PC-9 (cell line): Measurements from ENCODE around the gene ARPC5.

Experiments
- EZH2 ChIP-seq: fragments of 200-600 bp; sonication (generic); IDR thresholded peaks from 2 replicates; pipeline ENCODE4 v1.8.0; 2017; ENCODE audit warnings: antibody characterized with exemption, low read depth
- TF ChIP-seq, protein P1 (sequence below): fragments of 200-600 bp; sonication (generic); conservative IDR thresholded peaks from 2 replicates; pipeline ENCODE4 v1.6.1; 2017; ENCODE audit warnings: mixed run types, antibody characterized with exemption, mild to moderate bottlenecking, moderate library complexity

- TF ChIP-seq, protein P1, sequence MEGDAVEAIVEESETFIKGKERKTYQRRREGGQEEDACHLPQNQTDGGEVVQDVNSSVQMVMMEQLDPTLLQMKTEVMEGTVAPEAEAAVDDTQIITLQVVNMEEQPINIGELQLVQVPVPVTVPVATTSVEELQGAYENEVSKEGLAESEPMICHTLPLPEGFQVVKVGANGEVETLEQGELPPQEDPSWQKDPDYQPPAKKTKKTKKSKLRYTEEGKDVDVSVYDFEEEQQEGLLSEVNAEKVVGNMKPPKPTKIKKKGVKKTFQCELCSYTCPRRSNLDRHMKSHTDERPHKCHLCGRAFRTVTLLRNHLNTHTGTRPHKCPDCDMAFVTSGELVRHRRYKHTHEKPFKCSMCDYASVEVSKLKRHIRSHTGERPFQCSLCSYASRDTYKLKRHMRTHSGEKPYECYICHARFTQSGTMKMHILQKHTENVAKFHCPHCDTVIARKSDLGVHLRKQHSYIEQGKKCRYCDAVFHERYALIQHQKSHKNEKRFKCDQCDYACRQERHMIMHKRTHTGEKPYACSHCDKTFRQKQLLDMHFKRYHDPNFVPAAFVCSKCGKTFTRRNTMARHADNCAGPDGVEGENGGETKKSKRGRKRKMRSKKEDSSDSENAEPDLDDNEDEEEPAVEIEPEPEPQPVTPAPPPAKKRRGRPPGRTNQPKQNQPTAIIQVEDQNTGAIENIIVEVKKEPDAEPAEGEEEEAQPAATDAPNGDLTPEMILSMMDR: no peak
- no peak for TF ChIP-seq EZH2
Measured at GRCh38 chr1:183638649-183639387, 3.2 kb upstream of the ARPC5 start.
